GM19099 (cell line): ENCODE results near the gene GARIN5A.

Experiments used
- POLR2A ChIP-seq: IDR thresholded peaks from 3 replicates; pipeline ENCODE4 v1.6.1; 2011; ENCODE audit warnings: low read depth; ENCODE audit not compliant: insufficient read length; ENCODE audit errors: extremely low read depth

Gene GARIN5A

DNA sequence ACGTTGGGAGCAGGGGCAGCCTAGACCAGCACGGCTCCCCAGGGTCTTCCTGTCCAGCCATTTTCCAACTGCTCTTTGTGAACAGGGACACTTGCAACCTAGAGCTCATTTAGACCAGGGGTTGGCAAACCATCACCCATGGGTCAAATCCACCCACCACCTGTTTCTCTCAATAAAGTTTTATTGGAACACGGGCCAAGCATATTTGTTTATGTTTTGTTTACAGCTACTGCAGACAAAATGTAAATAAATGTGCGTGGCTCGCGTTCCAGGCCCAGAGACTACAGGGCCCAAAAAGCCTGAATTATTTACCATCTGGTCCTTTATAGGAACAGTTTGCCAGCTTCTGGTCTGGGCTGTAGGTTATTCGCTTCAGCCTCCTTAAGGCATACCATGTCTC, 13.7 kb downstream of the GARIN5A start:
- TF ChIP-seq POLR2A = no peak

DNA sequence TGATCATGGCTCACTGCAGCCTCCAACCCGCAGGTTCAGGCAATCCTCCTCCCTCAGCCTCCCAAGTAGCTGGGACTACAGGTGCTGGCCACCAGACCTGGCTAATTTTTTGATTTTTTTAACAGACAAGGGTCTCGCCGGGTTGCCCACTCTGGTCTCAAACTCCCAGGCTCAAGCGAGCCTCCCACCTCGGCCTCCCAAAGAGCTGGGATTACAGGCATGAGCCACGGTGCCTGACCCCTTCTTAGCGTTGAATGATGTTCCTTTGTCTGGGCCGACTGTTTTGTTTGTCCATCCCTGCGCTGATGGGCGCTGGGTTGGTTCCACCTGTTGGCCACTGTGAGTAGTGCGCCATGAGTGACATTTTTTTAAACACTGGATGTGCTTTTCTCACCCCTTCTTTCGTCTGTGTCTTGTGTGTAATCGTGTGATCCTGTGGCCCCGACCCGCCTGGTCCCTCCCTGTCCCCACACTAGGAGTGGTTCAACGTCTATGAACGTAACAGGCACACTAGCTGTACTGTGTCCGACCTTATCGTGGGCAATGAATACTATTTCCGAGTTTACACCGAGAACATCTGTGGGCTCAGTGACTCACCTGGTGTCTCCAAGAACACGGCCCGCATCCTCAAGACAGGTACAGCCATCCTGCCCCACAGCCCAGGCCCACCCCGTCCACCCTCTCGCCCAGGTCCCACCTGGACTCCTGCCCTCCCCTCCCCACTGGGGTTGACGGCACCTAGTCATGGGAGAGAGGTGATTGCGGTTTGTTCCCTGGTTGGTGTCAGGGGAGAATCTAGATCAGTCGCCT, 15.4 kb downstream of the GARIN5A start:
- TF ChIP-seq POLR2A = no peak

DNA sequence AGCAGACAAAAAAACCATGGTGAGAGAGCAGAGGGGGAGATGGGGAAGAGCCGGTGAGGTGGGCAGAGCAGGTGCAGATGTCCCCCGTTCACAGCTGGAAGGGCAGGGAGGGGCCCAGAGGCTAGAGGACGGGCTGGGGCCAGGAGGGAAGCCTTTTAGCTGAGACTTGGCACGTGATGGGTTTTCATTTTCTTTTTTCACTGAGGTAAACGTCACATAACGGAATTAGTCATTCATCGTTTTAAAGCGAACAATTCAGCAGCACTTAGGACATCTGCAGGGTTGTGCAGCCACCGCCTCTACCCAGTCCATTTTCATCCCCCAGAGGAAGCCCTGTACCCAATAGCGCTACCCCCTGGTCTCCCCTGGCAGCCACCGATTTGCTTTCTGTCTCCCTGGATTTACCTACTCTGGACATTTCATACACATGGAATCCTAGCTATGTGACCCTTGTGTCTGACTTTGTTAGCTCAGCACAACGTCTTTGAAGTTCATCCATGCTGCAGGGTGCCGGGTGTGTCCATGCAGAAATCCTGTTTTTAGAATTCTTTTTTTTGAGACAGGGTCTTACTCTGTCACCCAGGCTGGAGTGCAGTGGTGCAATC, 16.4 kb downstream of the GARIN5A start:
- TF ChIP-seq POLR2A = peak; percentile 45

DNA sequence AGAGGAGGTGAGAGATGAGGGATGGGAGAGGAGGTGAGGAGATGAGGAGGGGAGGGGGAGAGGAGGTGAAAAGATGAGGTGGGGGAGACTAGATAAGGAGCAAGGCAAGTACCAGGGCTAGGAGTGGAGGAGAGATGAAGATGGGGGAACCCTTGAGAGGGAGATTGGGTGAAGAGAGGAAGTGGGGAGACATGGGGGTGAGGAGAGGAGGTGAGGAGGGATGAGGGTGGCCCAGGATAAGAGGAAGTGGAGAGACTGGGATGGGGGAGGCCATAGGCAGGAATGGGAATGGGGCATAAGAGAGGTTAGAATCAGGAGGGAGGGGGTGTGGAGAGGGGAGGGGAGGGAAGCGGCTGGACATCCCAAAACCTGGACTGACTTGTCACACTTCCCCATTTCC, 17.0 kb downstream of the GARIN5A start:
- no peak for TF ChIP-seq POLR2A

DNA sequence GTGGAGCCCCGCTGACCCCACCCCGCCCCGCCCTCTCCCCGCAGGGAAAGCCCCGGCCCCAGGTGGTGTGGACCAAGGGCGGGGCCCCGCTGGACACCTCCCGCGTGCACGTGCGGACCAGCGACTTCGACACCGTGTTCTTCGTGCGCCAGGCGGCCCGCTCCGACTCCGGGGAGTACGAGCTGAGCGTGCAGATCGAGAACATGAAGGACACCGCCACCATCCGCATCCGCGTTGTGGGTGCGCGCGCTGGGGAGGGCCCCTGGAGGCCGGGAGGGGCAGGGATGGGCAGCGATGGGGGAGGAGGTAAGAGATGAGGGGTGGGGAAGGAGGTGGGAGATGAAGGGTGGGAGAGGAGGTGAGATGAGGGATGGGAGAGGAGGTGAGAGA, 17.6 kb downstream of the GARIN5A start:
- TF ChIP-seq POLR2A = no peak

DNA sequence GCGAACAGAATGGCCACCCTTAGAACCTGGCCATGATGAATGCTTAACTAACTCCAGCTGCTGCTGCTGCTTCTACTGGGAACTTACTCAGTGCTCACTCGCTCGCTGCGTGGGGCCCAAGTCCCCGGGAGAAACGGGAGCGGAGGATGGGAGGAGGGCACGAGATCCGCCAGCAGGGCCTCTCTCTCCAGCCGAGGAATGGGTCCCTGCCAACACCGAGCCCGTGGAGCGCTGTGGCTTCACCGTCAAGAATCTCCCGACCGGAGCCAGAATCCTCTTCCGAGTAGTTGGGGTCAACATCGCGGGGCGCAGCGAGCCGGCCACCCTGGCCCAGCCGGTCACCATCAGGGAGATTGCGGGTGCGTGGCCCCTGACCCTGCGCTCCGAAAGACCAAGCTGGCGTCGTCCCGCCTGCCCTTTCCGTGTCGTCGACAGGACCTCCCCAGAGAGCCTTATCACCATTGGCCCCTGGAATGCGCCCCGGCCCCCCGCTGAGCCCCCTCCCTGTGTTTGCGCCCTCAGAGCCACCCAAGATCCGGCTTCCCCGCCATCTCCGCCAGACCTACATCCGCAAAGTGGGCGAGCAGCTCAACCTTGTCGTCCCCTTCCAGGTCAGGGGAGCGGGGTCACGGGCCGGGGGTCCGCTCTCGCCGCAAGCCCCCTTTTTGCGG, 18.1 kb downstream of the GARIN5A start:
- no peak for TF ChIP-seq POLR2A

DNA sequence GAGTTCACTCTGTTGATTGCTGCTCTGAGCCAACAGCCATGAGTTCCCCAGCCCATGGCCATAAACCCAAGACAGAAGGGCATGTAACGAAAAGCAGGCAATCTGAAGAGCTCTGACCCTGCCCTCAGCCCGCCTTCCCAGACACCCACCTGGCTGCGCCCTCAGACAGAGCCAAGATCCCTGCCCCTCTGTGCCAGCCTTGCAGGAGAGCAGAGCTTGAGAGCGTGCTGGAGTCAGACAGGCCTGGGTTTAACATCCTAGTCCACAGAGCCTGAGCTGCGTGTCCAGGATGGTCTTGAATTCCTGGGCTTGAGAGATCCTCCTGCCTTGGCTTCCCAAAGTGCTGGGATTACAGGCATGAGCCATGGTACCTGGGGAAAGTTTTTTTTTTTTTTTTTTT, 19.3 kb downstream of the GARIN5A start:
- TF ChIP-seq POLR2A = no peak

DNA sequence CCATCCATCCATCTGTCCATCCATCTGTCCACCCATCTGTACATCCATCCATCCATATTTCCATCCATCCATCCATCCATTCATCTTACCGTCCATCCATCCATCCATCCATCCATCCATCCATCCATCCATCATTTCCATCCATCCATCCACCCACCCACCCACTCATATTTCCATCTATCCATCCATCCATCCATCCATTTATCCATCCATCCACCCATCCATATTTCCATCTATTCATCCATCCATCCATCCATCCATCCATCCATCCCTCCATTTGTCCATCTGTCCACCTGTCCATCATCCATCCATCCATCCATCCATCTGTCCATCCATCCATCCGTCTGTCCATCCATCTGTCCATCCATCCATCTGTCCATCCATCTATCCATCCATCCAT, 20.7 kb downstream of the GARIN5A start:
- no peak for TF ChIP-seq POLR2A

DNA sequence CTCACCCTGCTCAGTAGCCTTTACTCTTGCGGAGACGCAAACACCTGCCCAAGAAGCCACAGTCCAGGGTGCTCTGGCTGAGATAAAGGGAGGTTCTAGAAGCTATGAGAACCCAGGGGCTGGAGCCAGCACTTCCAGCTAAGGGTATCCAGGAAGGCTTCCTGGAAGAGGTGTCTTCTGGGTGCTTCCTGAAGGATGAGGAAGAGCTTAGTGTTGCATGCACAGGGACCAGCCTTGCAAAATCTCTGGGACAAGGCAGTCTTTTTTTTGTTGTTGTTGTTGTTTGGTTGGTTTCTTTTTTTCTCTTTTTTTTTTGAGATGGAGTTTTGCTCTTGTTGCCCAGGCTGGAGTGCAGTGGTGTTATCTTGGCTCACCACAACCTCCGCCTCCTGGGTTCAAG, 23.4 kb downstream of the GARIN5A start:
- TF ChIP-seq POLR2A = no peak

DNA sequence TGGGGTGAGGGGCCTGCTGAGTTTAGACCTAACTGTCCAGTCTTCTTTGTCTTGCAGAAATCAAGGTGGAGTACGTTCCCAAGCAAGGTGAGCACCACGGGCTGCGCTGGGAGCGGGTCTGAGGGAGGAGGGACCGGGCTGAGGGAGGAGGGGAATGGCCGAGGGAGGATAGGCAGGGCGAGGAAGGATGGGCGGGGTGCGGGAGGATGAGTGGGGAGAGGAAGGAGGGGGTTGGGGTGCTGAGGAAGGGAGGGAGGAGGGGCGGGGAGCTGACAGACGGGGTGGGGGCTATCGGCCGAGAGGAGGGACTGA, 25.5 kb downstream of the GARIN5A start:
- TF ChIP-seq POLR2A = no peak

DNA sequence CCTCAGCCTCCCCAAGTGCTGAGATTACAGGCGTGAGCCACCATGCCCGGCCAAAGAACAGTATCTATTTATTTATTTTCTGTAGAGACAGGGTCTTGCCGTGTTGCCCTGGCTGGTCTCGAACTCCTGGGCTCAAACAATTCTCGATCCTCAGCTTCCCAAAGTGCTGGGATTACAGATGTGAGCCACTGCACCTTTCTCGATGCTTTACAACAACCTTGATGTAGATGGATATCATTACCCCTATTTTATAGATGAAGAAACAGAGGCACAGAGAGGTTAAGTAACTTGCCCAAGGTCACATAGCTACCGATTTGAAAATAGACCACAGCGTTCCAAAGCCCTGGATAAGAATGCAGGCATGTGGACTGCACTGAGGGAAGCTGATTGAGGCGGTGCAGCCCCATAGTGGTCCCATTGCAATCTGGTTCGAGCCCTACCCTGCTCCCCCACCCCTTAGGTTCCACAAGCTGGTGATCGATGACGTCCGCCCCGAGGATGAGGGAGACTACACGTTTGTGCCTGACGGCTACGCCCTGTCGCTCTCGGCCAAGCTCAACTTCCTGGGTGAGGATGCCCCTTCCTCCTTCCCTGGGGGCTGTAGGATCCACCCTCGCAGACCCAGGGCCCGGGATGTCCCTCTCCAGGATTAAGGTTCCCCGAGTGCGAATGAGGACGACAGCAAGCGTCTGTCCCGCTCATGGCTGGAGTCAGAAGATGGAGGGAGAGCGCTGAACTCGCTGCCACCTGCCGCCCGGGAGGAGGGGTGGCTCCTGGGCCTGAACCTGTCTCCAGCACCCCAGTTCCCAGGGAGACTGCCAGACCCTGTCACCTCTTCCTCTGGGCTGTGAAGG, 26.1 kb downstream of the GARIN5A start:
- TF ChIP-seq POLR2A = no peak

DNA sequence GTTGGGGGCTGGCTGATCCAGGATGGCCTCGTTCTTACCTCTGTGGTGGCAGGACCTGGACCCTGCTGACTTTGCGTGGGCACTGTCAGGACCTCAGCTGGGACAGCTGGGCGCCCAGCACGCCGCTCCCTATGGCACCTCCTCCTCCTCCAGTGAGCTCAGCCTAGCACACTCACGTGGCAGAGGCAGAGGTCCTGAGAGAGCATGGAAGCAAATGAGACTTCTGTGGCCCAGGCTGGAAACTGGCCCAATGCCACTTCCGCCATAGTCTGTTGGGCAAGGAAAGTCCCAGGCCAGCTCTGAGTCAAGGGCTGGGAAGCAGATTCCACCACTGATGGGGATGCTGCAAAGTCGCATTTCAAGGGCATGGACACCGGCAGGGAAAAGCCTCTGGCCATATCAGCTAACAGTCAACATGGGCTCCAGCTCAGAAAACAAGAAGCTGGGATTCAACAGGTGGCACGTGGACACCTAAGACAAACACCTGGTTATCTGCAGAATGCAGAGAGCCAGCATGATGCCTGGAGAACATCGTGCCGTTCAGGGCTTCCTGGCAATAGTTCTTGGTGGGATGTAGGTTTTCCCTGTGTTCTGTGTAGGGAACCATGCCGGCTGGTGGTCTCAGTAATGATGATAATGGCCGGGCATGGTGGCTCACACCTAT, 27.3 kb downstream of the GARIN5A start:
- no peak for TF ChIP-seq POLR2A

DNA sequence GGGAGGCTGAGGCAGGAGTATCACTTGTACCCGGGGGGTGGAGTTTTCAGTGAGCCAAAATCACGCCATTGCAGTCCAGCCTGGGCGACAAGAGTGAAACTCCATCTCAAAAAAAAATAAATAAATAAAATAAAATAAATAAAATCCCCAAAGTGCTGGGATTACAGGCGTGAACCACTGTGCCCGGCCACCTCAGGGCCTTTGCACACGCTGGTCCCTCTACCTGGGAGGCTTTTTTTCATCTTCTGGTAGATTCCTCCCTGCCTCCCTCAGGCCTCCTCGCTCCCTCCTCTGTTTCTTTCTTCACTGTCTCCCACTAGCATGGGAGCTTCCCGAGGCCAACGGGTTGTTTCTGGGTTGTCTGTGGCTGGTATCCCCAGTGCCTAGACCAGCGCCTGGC, 28.9 kb downstream of the GARIN5A start:
- TF ChIP-seq POLR2A = no peak

DNA sequence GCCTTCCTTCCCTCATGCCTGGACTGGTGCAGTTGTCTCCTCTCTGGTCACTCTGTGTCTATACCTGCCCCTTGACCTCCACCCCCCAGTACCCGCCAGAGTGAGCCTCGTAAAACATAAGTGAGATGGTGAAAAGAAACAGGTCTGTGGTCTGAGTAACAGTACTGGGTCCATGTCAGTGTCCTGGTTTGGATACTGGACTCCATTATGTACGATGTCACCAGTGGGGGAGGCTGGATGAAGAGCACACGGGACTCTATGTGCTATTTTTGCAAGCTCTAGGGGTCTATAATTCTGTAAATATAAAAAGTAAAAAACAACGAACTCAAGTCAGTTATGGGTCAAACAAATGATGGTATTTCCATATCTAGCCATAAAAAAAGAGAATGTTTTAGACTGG, 29.6 kb downstream of the GARIN5A start:
- TF ChIP-seq POLR2A = no peak

DNA sequence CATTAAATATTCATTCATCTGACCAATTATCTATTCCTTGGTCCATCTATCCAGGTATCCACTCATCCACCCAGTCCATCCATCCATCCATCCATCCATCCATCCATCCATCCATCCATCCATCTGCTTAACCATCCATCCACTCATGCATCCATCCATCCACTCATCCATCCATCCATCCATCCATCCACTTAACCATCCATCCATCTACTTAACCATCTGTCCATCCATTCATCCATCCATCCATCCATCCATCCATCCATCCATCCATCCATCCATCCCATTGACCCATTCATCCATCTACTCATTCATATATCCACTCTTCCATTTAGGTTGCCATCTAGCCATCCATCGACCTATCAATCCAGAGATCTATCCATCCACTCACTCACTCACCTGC, 32.6 kb downstream of the GARIN5A start:
- no peak for TF ChIP-seq POLR2A
